Parathyroid adenoma (tissue), 2 donors: Measurements from ENCODE around the gene PASD1.

Experiments used
- H2AFZ ChIP-seq: fragments of 300-600 bp; sonication (generic); one replicate; pipeline ENCODE4 v1.7.0; 2017; ENCODE audit warnings: antibody characterized with exemption, mild to moderate bottlenecking
- H3K27ac ChIP-seq: fragments of 300-600 bp; sonication (generic); one replicate; pipeline ENCODE4 v1.7.0; 2017
- H3K27me3 ChIP-seq: fragments of 300-600 bp; sonication (generic); one replicate; pipeline ENCODE4 v1.7.0; 2017; ENCODE audit warnings: low read length; ENCODE audit not compliant: control insufficient read depth, insufficient read depth
- H3K36me3 ChIP-seq: fragments of 300-600 bp; sonication (generic); one replicate; pipeline ENCODE4 v1.7.0; 2017; ENCODE audit warnings: low read length; ENCODE audit not compliant: control insufficient read depth, insufficient read depth
- H3K4me1 ChIP-seq: fragments of 300-600 bp; sonication (generic); one replicate; pipeline ENCODE4 v1.7.0; 2017; ENCODE audit warnings: control low read depth
- H3K4me2 ChIP-seq: fragments of 300-600 bp; sonication (generic); one replicate; pipeline ENCODE4 v1.7.0; 2017; ENCODE audit warnings: low read length
- H3K4me3 ChIP-seq: fragments of 300-600 bp; sonication (generic); one replicate; pipeline ENCODE4 v1.7.0; 2017; ENCODE audit warnings: low read depth, low read length
- H3K79me2 ChIP-seq: fragments of 300-600 bp; sonication (generic); one replicate; pipeline ENCODE4 v1.7.0; 2017; ENCODE audit warnings: control low read depth
- H3K9ac ChIP-seq: fragments of 300-600 bp; sonication (generic); one replicate; pipeline ENCODE4 v1.7.0; 2017; ENCODE audit warnings: mild to moderate bottlenecking
- H3K9me3 ChIP-seq: fragments of 300-600 bp; sonication (generic); one replicate; pipeline ENCODE4 v1.7.0; 2017; ENCODE audit warnings: low read length; ENCODE audit not compliant: control insufficient read depth
- TF ChIP-seq, protein P1 (sequence below): fragments of 300-600 bp; sonication (generic); IDR thresholded peaks from one replicate; pipeline ENCODE4 v1.7.0; 2017; ENCODE audit warnings: antibody characterized with exemption, mild to moderate bottlenecking
- donor health status: primary hyperparathyroidism.

Gene PASD1, protein sequence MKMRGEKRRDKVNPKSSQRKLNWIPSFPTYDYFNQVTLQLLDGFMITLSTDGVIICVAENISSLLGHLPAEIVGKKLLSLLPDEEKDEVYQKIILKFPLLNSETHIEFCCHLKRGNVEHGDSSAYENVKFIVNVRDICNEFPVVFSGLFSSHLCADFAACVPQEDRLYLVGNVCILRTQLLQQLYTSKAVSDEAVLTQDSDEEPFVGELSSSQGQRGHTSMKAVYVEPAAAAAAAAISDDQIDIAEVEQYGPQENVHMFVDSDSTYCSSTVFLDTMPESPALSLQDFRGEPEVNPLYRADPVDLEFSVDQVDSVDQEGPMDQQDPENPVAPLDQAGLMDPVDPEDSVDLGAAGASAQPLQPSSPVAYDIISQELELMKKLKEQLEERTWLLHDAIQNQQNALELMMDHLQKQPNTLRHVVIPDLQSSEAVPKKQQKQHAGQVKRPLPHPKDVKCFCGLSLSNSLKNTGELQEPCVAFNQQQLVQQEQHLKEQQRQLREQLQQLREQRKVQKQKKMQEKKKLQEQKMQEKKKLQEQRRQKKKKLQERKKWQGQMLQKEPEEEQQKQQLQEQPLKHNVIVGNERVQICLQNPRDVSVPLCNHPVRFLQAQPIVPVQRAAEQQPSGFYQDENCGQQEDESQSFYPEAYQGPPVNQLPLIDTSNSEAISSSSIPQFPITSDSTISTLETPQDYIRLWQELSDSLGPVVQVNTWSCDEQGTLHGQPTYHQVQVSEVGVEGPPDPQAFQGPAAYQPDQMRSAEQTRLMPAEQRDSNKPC

DNA sequence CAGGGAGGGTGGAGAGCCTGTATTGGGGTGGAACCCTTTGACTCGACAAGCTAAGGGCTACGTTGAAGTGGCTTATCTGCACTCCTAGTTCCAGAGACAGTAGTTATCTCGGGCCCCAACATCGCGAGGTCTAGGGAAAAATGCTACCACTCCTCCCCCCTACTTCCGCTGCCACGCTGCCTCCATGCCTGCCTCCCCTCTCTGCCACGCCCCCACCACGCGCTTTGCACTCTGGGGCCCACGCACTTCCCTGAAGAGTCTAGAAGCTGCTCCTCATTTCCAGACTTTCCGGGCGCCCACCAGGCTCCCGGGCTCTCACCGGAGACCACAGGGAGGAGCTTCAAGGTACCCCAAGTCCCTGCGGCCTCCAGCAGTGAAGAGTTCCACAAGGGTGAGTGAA lies at the start of gene PASD1:
TSS of gene PASD1 (plus strand) at position 227 of the 400 bp plus-strand sequence. CDS start 37,879 bp downstream, outside the sequence.
- no peak within 1 kb of the TSS for H3K27ac ChIP-seq
- H2AFZ ChIP-seq: no peak within 1 kb of the TSS
- no peaks in the 10 kb centered on the region for H3K9me3 ChIP-seq
- no peak within 1 kb of the TSS for H3K4me3 ChIP-seq
- H3K9ac ChIP-seq: no peak within 1 kb of the TSS
- TF ChIP-seq, protein P1, sequence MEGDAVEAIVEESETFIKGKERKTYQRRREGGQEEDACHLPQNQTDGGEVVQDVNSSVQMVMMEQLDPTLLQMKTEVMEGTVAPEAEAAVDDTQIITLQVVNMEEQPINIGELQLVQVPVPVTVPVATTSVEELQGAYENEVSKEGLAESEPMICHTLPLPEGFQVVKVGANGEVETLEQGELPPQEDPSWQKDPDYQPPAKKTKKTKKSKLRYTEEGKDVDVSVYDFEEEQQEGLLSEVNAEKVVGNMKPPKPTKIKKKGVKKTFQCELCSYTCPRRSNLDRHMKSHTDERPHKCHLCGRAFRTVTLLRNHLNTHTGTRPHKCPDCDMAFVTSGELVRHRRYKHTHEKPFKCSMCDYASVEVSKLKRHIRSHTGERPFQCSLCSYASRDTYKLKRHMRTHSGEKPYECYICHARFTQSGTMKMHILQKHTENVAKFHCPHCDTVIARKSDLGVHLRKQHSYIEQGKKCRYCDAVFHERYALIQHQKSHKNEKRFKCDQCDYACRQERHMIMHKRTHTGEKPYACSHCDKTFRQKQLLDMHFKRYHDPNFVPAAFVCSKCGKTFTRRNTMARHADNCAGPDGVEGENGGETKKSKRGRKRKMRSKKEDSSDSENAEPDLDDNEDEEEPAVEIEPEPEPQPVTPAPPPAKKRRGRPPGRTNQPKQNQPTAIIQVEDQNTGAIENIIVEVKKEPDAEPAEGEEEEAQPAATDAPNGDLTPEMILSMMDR: no peak
- no peaks in the 10 kb centered on the region for H3K79me2 ChIP-seq
- H3K4me1 ChIP-seq: no peaks in the 10 kb centered on the region
- no peaks in the 10 kb centered on the region for H3K27me3 ChIP-seq
- no peak within 1 kb of the TSS for H3K4me2 ChIP-seq
- no peaks in the 10 kb centered on the region for H3K36me3 ChIP-seq

DNA sequence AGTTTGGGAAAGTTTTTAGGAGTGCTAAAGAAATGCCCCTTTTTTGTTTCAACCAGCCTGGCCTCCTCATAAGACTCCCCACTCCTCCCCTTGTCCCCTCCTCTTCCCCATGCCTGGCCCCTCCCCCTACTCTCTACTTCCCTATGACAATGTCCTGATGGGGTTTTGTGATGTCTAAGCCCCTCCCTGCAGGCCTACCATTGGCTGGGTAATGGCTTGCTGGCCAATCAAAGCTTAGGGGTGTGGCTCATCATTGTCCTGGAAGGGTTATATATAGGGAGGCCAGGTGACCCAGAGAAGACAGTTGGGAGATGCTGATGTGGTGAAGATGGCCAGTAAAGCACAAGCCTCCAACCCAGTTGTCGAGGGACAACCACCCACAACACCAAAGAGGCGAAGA lies 48.2 kb upstream of the PASD1 start:
- H3K4me1 ChIP-seq: no peaks in the 10 kb centered on the region
- TF ChIP-seq, protein P1: no peak
- H3K27ac ChIP-seq: no peak overlapping the region
- H3K79me2 ChIP-seq: no peaks in the 10 kb centered on the region
- H3K4me2 ChIP-seq: no peak overlapping the region
- H3K36me3 ChIP-seq: no peaks in the 10 kb centered on the region
- H3K9me3 ChIP-seq: no peaks in the 10 kb centered on the region
- H2AFZ ChIP-seq: no peak overlapping the region
- H3K9ac ChIP-seq: no peak overlapping the region
- no peak overlapping the region for H3K4me3 ChIP-seq
- no peaks in the 10 kb centered on the region for H3K27me3 ChIP-seq

DNA sequence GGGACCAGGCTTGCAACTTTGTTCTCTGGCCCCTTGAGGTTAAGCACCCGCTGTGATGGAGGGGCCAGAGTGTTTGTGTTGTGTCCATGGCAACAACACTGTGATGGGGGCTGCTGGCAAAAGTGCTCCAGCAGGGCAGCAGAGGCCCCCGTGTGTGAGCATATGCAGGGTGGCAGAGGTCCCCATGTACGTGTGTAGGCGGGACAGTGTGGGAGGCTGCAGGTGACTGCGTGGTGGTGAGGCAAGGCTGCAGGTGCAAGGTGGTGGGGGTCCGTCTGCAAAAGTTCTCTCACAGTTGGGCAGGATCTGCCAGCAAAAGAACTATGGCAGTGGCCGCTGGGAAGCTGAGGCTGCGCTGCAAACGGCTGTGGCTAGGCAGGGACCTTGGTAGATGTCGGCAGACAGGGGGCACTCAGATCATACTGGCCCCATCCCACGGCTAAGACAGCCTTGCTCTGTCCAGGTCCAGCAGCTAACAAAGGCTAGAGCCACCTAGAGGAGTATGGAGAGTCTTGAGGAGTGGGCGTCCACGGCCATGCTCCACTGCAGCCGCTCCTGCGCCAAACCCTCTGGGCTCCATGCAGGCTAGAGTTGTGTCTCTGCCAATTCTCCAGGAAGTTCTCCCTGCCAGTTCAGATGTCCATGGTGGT lies 46.8 kb upstream of the PASD1 start:
- no peak overlapping the region for H3K4me2 ChIP-seq
- no peak overlapping the region for H2AFZ ChIP-seq
- H3K79me2 ChIP-seq: no peaks in the 10 kb centered on the region
- H3K4me3 ChIP-seq: no peak overlapping the region
- no peak overlapping the region for H3K9ac ChIP-seq
- H3K27me3 ChIP-seq: no peaks in the 10 kb centered on the region
- H3K27ac ChIP-seq: no peak overlapping the region
- H3K4me1 ChIP-seq: no peaks in the 10 kb centered on the region
- H3K36me3 ChIP-seq: no peaks in the 10 kb centered on the region
- TF ChIP-seq, protein P1: no peak
- H3K9me3 ChIP-seq: no peaks in the 10 kb centered on the region

DNA sequence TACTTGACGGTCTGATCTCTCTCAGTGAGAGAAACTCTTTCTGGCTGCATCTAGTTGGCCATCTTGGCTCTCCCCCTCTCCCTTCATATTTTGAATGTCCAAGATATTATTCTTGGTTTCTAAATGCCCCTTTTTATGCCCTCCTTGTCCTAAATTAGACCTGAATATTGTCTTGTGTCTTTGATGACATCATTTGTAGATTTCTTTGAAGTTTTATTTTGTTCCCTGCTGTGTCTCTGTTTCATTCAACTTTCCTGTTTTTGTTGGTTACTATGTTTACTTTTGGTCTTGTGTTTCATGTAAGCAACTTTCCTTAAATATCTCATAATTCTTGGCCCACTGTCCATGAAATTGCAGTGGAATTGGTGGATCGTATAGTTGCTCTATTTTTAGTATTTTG lies 46.1 kb upstream of the PASD1 start:
- Histone ChIP-seq H3K79me2 (no peaks in the 10 kb centered on the region), H3K9ac (no peak overlapping the region), H3K36me3 (no peaks in the 10 kb centered on the region), H3K4me3 (no peak overlapping the region), H3K4me2 (no peak overlapping the region), H3K27me3 (no peaks in the 10 kb centered on the region), H3K9me3 (no peaks in the 10 kb centered on the region), H3K4me1 (no peaks in the 10 kb centered on the region), H2AFZ (no peak overlapping the region), H3K27ac (no peak overlapping the region)
- TF ChIP-seq, protein P1: no peak
